A673 (cell line): ENCODE data around the gene SHLD1. TPM values are rescaled to one million over a fixed set of nuclear protein-coding genes. Genes with fewer than 3 reads are reported as not detected.
A peak's percentile ranks its signal among the peaks of the same experiment; 100 is the strongest.

ENCODE experiments used
- BruUV-seq: library from RNA; stranded (reverse); fragments of 400-500 nt; replicated peaks from 2 replicates; lab custom pipeline; 2021; lab: Mats Ljungman, UMichigan
- CTCF ChIA-PET: fragments of 300-600 bp; sonication (Branson Sonifier 250); formaldehyde crosslinking; loops from one replicate; lab custom pipeline; 2022; ENCODE audit warnings: antibody characterized with exemption; lab: Charles Lee
- POLR2A ChIA-PET: fragments of 300-600 bp; sonication (Branson Sonifier 250); formaldehyde crosslinking; loops from one replicate; lab custom pipeline; 2022; ENCODE audit warnings: antibody characterized with exemption; ENCODE audit not compliant: low non-redundant PET; lab: Charles Lee
- DNase-seq: peaks from one replicate; pipeline ENCODE4 v3.0.0-alpha.2; 2015; ENCODE audit warnings: low spot score
- H3K27ac ChIP-seq: fragments of 200-600 bp; sonication (generic); 2 replicates; pipeline ENCODE4 v1.5.1; 2016; ENCODE audit warnings: mixed run types, low read depth, mild to moderate bottlenecking, mixed read lengths, antibody characterized with exemption, low read length; ENCODE audit not compliant: poor library complexity, severe bottlenecking
- H3K27me3 ChIP-seq: fragments of 200-600 bp; sonication (generic); replicated peaks from 2 replicates; pipeline ENCODE4 v1.6.1; 2017; ENCODE audit warnings: mixed run types, low read depth, mild to moderate bottlenecking, mixed read lengths, antibody characterized with exemption, low read length; ENCODE audit not compliant: insufficient read depth, poor library complexity
- H3K36me3 ChIP-seq: fragments of 200-600 bp; sonication (generic); 2 replicates; pipeline ENCODE4 v1.6.1; 2016; ENCODE audit warnings: mixed run types, mild to moderate bottlenecking, mixed read lengths, antibody characterized with exemption, low read length; ENCODE audit not compliant: insufficient read depth, poor library complexity, severe bottlenecking
- H3K4me1 ChIP-seq: fragments of 200-600 bp; sonication (generic); 2 replicates; pipeline ENCODE4 v1.6.1; 2017; ENCODE audit warnings: mixed run types, mild to moderate bottlenecking, mixed read lengths, antibody characterized with exemption, low read length; ENCODE audit not compliant: insufficient read depth, poor library complexity, severe bottlenecking
- H3K4me3 ChIP-seq: fragments of 200-600 bp; sonication (generic); 2 replicates; pipeline ENCODE4 v1.5.1; 2016; ENCODE audit warnings: low read depth, mixed run types, mild to moderate bottlenecking, mixed read lengths, low read length; ENCODE audit not compliant: poor library complexity, severe bottlenecking
- H3K9me3 ChIP-seq: fragments of 200-600 bp; sonication (generic); 2 replicates; pipeline ENCODE4 v1.6.1; 2016; ENCODE audit warnings: mixed run types, low read depth, mild to moderate bottlenecking, mixed read lengths, antibody characterized with exemption, low read length; ENCODE audit not compliant: poor library complexity, severe bottlenecking
- CTCF ChIP-seq: fragments of 300-800, 200-600 bp; sonication (generic); conservative IDR thresholded peaks from 2 replicates; pipeline ENCODE4 v1.5.1; 2017; ENCODE audit warnings: low read depth, mild to moderate bottlenecking, antibody characterized with exemption, low read length, moderate library complexity, mixed read lengths
- EZH2 ChIP-seq: fragments of 200-600 bp; sonication (generic); IDR thresholded peaks from 2 replicates; pipeline ENCODE4 v1.6.1; 2017; ENCODE audit warnings: borderline replicate concordance, low read depth, mild to moderate bottlenecking, mixed read lengths, antibody characterized with exemption, low read length; ENCODE audit not compliant: poor library complexity, severe bottlenecking
- intact Hi-C: fragments of 100-400 bp; cut with micrococcal nuclease; formaldehyde crosslinking; loops from one replicate; pipeline ENCODE4 v1.10.0; 2022; ENCODE audit not compliant: unreplicated experiment
- total RNA-seq: library from RNA; stranded (reverse); gene quantifications from 2 replicates; pipeline ENCODE4 v1.2.3, GENCODE V29; 2021

The SHLD1 gene
- total RNA-seq, 1 experiment from 2014 or later: 5.8 TPM

GRCh38 chr20:5863040-5863833 lies 113.0 kb downstream of the SHLD1 start:
- Histone ChIP-seq H3K9me3 (no peaks in the 10 kb centered on the region), H3K36me3 (no peaks in the 10 kb centered on the region), H3K27me3 (no peaks in the 10 kb centered on the region), H3K27ac (no peak overlapping the region), H3K4me3 (no peak overlapping the region), H3K4me1 (peaks cover 6% of the 10 kb centered on the region)
- ChIA-PET POLR2A (no interaction called here), CTCF (no interaction called here)
- TF ChIP-seq EZH2 (no peak), CTCF (no peak)
- intact Hi-C loops: no loop called here
- peak; percentile 51 for DNase-seq
- BruUV-seq: no TSS peak

GRCh38 chr20:5864428-5864827 lies 114.2 kb downstream of the SHLD1 start:
- Histone ChIP-seq H3K36me3 (no peaks in the 10 kb centered on the region), H3K4me3 (no peak overlapping the region), H3K27ac (no peak overlapping the region), H3K4me1 (peaks cover 6% of the 10 kb centered on the region), H3K27me3 (no peaks in the 10 kb centered on the region), H3K9me3 (no peaks in the 10 kb centered on the region)
- CTCF ChIA-PET: no interaction called here
- no peak for DNase-seq
- TF ChIP-seq EZH2 (no peak), CTCF (no peak)
- no TSS peak for BruUV-seq
- POLR2A ChIA-PET: no interaction called here
- intact Hi-C loops: no loop called here

- no peak for TF ChIP-seq EZH2
- TF ChIP-seq CTCF: no peak
- Histone ChIP-seq H3K4me3 (no peak overlapping the region), H3K27ac (no peak overlapping the region), H3K4me1 (peaks cover 6% of the 10 kb centered on the region), H3K9me3 (no peaks in the 10 kb centered on the region), H3K27me3 (no peaks in the 10 kb centered on the region), H3K36me3 (no peaks in the 10 kb centered on the region)
- BruUV-seq: no TSS peak
- intact Hi-C loops: no loop called here
- no peak for DNase-seq
- ChIA-PET CTCF (no interaction called here), POLR2A (no interaction called here)
These were observed 114.8 kb downstream of the SHLD1 start for GRCh38 chr20:5864873-5865587.
